ENCODE measurements around the gene ZNF444. TPM values are rescaled to one million over a fixed set of nuclear protein-coding genes. Genes with fewer than 3 reads are reported as not detected.
"Not testable (repeated sequence)": the region's sequence is repeated elsewhere in the genome, so short reads cannot be mapped to it uniquely, and the experiment has no call there.

ZNF444 gene
- total RNA-seq, 1 donor from 2014 or later: 40.2 TPM

DNA sequence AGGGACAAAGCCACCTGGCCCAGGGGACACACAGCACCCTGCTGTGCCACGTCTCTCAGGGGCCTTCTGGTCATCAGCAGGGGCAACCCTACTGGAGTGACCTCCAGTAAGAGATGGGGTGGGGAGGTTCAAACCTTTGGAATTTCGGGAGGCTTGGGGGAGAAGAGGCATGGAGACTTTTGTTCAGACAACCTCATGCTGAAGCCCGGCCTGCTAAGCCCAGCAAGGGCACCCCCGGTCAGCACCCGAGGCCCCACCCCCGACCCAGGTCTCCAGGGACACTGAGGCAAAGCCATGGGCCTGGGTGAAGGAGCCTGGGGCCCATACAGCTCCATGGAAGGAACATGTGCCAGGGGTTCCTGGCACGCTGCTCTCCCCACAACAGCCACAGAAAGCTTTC, 43.3 kb upstream of the ZNF444 start:
- no peak for DNase-seq (ENCODE audit: low read depth)
- TF ChIP-seq, protein P1, sequence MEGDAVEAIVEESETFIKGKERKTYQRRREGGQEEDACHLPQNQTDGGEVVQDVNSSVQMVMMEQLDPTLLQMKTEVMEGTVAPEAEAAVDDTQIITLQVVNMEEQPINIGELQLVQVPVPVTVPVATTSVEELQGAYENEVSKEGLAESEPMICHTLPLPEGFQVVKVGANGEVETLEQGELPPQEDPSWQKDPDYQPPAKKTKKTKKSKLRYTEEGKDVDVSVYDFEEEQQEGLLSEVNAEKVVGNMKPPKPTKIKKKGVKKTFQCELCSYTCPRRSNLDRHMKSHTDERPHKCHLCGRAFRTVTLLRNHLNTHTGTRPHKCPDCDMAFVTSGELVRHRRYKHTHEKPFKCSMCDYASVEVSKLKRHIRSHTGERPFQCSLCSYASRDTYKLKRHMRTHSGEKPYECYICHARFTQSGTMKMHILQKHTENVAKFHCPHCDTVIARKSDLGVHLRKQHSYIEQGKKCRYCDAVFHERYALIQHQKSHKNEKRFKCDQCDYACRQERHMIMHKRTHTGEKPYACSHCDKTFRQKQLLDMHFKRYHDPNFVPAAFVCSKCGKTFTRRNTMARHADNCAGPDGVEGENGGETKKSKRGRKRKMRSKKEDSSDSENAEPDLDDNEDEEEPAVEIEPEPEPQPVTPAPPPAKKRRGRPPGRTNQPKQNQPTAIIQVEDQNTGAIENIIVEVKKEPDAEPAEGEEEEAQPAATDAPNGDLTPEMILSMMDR (conservative IDR thresholded peaks at IDR 0.05; ENCODE audit: low read depth, low read length): no peak
- no peak overlapping the region for H3K4me3 ChIP-seq (ENCODE audit: low read depth, low read length)

DNA sequence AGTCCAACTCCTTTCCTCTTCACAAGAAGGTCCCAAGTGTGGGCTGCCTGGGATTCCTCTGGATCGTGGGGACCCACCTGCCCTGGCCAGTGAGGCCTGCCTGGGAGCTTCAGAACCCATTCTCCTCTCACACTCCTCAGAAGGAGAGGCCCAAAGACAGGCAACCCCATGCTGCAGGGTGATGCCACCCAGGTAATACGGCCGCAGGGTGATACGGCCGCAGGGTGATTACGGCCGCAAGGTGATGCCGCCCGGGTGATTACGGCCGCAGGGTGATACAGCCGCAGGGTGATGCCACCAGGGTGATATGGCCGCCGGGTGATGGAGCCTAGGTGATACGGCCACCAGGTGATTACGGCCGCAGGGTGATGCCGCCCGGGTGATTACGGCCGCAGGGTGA, 42.9 kb upstream of the ZNF444 start:
- DNase-seq (ENCODE audit: low read depth): not testable (repeated sequence)

DNA sequence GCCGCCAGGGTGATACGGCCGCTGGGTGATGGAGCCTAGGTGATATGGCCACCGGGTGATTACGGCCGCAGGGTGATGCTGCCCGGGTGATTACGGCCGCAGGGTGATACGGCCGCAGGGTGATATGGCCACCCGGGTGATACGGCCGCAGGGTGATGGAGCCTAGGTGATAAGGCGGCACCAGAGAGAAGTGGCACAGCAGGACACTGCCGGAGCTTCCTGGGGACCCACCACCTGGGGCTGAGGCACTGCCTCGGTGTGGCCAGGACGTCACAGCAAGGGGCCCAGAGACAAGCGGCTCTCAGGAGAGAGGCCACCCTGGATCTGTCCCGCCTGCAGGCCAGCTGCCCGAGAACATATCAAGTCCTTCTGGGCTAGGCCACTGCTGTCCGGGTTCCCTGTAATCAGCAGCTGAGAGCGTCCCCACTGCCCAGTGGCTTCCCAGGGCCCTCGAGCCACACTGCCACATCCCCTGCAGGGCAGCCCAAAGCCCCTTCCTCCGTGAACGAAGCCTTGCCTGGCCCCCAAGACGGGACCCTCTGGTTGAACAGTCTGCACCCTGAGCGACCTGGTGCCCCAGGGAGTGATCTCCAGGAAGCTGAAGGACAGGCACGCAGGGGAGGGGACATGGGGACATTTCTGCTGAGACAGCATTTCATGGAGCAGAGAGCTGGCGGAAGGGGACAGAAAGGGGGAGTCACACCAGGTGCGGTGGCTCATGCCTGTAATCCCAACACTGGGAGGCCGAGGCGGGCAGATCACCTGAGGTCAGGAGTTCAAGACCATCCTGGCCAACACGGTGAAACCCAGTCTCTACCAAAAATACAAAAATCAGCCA, 42.1 kb upstream of the ZNF444 start:
- DNase-seq (ENCODE audit: low read depth): no peak
- no peak overlapping the region for H3K4me3 ChIP-seq (ENCODE audit: low read depth, low read length)
- TF ChIP-seq, protein P1 (conservative IDR thresholded peaks at IDR 0.05; ENCODE audit: low read depth, low read length): no peak

More for the DNA sequence above, 42.9 kb upstream of the ZNF444 start:
- H3K4me3 ChIP-seq (ENCODE audit: low read depth, low read length): not testable (repeated sequence)

DNA sequence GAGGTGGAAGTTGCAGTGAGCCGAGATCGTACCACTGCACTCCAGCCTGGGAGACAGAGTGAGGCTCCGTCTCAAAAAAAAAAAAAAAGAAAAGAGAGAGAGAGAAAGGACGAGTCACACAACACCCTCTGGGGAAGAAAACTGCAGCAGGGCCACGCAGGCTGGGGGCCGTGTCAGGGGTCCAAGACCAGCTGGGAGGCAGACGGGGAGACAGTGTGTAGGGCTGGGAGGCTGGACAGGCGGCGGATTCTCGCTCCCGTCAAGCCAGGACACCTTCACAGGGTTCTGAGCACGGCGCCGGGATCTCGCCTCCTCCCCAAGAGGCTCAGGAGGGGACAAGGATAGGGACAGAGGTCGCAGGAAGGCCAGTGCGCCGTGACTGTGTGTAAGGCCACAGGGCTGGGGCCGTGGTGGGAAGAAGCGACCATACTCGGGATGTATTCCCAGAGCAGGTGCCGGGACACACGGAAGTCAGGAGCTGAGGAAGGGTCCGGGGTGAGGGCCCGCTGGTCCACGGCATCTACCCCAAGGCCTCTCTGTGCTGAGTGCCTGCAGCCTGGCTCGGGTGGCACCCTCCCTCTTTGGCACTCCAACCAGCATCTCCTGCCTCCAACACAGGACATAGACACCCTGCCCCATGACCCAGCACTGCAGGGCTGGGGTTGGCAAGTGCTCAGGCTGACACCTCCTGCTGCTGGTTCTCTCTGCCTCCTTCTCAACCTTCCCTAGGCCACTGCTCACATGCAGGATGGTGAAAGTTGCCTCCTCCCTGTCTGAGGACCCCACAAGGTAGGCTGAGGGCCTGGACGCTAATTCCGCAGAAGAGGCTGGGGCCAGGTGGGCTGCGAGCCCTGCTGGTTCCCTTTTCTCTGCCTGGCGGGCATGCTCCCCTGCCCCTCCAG, 41.2 kb upstream of the ZNF444 start:
- no peak for DNase-seq (ENCODE audit: low read depth)
- no peak overlapping the region for H3K4me3 ChIP-seq (ENCODE audit: low read depth, low read length)
- TF ChIP-seq, protein P1 (conservative IDR thresholded peaks at IDR 0.05; ENCODE audit: low read depth, low read length): no peak

DNA sequence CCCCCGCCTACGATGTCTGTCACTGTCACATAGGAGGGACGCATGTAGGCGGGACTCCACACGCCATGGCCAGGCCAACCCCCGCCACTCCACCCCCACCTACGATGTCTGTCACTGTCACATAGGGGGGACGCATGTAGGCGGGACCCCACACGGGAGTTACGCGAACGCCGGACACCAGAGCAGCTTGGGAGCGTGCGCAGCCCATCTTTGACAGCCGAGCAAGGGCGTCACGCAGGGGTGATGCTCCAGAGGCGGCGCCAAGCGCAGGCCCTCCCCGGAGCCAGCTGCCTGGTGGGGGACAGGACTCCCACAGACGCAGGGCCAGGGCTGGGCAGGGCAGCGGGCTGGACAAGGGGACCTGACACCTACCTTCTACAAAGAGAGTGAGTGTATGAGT, 40.0 kb upstream of the ZNF444 start:
- TF ChIP-seq, protein P1 (conservative IDR thresholded peaks at IDR 0.05; ENCODE audit: low read depth, low read length): no peak
- no peak overlapping the region for H3K4me3 ChIP-seq (ENCODE audit: low read depth, low read length)
- DNase-seq (ENCODE audit: low read depth): no peak

DNA sequence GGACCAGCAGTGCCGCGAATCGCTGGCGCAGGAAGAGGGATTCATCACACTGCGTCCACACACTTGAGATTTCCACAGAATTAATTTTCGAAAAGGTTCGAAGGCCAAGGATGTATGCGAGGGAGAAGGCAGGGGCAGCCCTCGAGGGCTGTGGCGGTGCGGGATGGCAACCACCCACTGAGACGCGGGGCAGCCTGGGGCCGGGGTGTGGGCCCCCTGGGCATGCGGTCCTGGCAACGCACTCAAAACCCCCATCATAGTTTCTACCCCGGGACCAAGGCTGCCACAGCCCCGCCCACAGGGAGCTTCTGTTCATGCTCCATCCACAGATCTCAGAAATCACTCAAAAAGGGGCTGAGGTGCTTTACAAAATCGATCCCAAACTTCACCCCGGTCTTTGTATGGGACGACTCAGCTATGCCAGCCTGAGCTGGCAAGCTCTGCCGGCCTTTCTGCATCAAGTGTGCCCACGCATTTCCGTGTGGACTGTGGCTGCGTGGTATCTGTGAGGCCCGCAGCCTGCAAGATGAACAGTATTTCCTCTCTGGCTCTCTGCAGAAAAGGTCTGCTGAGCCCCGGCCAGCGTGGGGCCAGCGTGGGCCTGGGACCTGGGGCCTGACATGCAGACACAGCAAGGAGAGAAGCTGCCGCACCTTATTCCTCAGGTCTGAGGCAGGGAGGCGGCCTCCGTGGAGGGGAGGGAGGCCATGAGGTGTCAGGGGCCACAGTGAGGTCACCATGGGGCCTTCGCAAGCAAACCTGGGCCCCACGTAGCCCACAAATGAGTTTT, 39.1 kb upstream of the ZNF444 start:
- no peak for DNase-seq (ENCODE audit: low read depth)
- TF ChIP-seq, protein P1 (conservative IDR thresholded peaks at IDR 0.05; ENCODE audit: low read depth, low read length): no peak
- H3K4me3 ChIP-seq (ENCODE audit: low read depth, low read length): no peak overlapping the region
